ENCODE results near the gene ZNF470. TPM values are rescaled to one million over a fixed set of nuclear protein-coding genes. Genes with fewer than 3 reads are reported as not detected.

ZNF470 gene
- total and polyA plus RNA-seq, 7 donors, result 0.46 to 5.8 (median 4.8) TPM

DNA sequence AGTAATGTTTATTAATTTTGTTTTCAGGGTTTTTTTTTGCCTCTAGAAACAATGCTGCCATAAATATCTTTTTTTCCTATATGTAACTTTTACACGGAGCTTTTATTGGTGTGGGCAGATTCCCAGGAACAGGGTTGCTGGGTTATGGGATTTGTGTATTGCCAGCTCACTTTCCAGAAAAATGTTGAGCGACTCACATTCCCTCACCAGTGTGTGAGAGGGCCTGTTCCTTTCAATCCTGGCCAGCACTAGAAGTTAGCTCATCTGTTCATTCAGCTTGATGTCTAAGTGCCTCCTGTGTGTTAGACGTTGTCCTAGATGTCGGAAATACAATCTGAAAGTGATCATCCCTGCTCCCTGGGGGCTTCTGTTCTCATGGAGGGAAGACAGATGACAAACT lies 30.4 kb downstream of the ZNF470 start:
- Histone ChIP-seq H3K27ac (no peak overlapping the region), H3K4me1 (peaks cover 0 to 19% (median 8%) of the 10 kb centered on the region in 4 donors), H3K36me3 (peaks cover 0 to 24% (median 7%) of the 10 kb centered on the region in 4 donors), H3K9me3 (peaks cover 0 to 12% (median 0%) of the 10 kb centered on the region in 4 donors), H3K4me3 (no peak overlapping the region), H3K27me3 (no peaks in the 10 kb centered on the region)
- 95% methylated on average over 4 of the region's 4 CpGs for WGBS, 2 donors
- TF ChIP-seq POLR2AphosphoS5 (IDR thresholded peaks at IDR 0.05) (no peak), POLR2A (IDR thresholded peaks at IDR 0.05) (no peak), EP300 (IDR thresholded peaks at IDR 0.05) (no peak)
- TF ChIP-seq, protein P1, sequence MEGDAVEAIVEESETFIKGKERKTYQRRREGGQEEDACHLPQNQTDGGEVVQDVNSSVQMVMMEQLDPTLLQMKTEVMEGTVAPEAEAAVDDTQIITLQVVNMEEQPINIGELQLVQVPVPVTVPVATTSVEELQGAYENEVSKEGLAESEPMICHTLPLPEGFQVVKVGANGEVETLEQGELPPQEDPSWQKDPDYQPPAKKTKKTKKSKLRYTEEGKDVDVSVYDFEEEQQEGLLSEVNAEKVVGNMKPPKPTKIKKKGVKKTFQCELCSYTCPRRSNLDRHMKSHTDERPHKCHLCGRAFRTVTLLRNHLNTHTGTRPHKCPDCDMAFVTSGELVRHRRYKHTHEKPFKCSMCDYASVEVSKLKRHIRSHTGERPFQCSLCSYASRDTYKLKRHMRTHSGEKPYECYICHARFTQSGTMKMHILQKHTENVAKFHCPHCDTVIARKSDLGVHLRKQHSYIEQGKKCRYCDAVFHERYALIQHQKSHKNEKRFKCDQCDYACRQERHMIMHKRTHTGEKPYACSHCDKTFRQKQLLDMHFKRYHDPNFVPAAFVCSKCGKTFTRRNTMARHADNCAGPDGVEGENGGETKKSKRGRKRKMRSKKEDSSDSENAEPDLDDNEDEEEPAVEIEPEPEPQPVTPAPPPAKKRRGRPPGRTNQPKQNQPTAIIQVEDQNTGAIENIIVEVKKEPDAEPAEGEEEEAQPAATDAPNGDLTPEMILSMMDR (IDR thresholded peaks at IDR 0.05), result no peak
- intact Hi-C loops (cut with DNase I), result loop anchor here (5.0 to 10.0 kb wide), 3 partner anchors 75 to 203 kb away; partner anchors contain the start of genes ZNF582, ZNF667 and ZNF835
- DNase-seq, result no peak

DNA sequence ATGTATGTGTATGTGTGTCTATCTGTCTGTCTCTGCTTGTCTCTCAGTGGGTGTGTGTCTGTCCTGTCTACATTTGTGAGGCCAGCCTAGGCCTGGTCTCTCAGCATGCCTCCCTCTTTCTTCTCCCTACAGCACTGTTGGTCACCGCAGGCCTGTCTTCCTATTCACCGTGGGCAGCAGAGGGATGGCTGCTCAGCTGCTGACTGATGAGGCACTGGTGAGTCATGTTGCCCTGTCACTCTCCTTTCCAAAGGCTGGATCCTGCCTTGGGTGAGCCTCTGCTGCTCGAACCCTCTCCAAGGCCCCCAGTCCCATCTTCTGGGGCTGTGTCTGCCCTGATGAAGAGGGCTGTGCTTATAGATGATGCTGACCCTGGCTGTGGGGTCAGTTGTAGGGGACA lies 34.1 kb downstream of the ZNF470 start:
- 93 to 96% methylated on average over 3 of the region's 3 CpGs for WGBS, 2 donors
- peaks cover 0 to 27% (median 7%) of the 10 kb centered on the region in 4 donors for H3K36me3 ChIP-seq
- no peak overlapping the region for H3K27ac ChIP-seq
- H3K4me1 ChIP-seq, result peaks cover 0 to 3% (median 2%) of the 10 kb centered on the region in 4 donors
- no peaks in the 10 kb centered on the region for H3K27me3 ChIP-seq
- TF ChIP-seq EP300 (IDR thresholded peaks at IDR 0.05) (no peak), POLR2AphosphoS5 (IDR thresholded peaks at IDR 0.05) (no peak), POLR2A (IDR thresholded peaks at IDR 0.05) (no peak)
- TF ChIP-seq, protein P1 (IDR thresholded peaks at IDR 0.05), result no peak
- no peak for DNase-seq
- intact Hi-C loops (cut with DNase I), result no loop called here
- peaks cover 0 to 27% (median 11%) of the 10 kb centered on the region in 4 donors for H3K9me3 ChIP-seq
- H3K4me3 ChIP-seq, result no peak overlapping the region

DNA sequence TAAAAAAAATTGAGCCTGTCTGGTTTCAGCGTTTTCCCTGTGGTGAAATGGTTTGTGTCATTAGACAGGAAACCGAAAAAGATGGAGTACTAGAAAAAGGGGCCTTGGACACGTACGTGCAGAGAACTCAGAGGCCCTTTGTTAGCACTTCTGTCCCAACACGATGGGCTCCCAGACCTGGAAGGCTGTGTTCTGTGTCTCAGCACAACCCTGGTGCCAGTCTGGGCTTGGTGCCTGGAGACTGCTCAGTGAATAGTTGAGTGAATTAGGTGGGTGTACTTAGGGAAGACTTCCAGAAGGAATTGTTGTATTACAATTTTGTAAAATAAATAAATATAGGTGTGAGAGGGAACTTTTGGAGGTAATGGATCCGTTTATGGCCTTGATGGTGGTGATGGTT lies 36.6 kb downstream of the ZNF470 start:
- TF ChIP-seq EP300 (IDR thresholded peaks at IDR 0.05) (no peak), POLR2AphosphoS5 (IDR thresholded peaks at IDR 0.05) (no peak), POLR2A (IDR thresholded peaks at IDR 0.05) (no peak)
- TF ChIP-seq, protein P1 (IDR thresholded peaks at IDR 0.05), result no peak
- 80 to 85% methylated on average over 6 of the region's 6 CpGs for WGBS, 2 donors
- Histone ChIP-seq H3K27ac (no peak overlapping the region), H3K4me3 (no peak overlapping the region), H3K36me3 (peaks cover 0 to 22% (median 7%) of the 10 kb centered on the region in 4 donors), H3K4me1 (no peaks in the 10 kb centered on the region), H3K27me3 (no peaks in the 10 kb centered on the region), H3K9me3 (peaks cover 0 to 41% (median 15%) of the 10 kb centered on the region in 4 donors)
- DNase-seq, result no peak
- intact Hi-C loops (cut with DNase I), result no loop called here

DNA sequence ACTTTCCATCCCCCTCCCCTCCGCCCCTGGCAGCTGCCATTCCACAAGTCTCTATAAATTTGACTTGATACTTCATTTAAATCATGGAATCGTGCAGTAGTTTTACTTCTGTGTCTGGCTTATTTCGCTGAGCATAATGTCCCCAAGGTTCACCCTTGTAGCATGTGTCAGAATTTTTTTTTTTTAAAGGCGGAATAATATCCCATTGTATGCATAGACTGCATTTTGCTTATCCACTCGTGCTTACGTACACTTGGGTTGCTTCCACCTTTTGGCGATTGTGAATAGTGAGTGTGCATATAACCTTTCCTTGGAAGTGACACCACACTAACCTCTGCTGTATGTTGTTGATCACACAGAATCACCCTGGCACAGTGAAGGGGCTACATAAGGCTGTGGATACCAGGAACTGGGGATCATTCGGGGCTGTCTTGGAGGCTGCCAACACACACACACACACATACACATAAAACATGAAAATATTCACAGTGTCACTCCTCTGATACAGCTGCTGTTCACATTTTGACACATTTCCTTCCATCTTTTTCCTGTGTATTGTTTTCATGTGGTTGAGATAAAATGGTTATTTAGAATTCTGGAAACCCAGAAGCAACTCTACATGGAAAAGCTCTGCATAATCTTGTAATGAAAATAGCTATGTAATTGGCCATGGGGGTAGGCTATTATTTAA lies 41.2 kb downstream of the ZNF470 start:
- 92 to 96% methylated on average over 8 of the region's 8 CpGs for WGBS, 2 donors
- intact Hi-C loops (cut with DNase I), result no loop called here
- no peaks in the 10 kb centered on the region for H3K27me3 ChIP-seq
- peaks cover 0 to under 1% (median 0%) of the 10 kb centered on the region in 4 donors for H3K36me3 ChIP-seq
- H3K4me1 ChIP-seq, result no peaks in the 10 kb centered on the region
- H3K9me3 ChIP-seq, result peaks cover 0 to 61% (median 15%) of the 10 kb centered on the region in 4 donors
- TF ChIP-seq POLR2A (IDR thresholded peaks at IDR 0.05) (no peak), EP300 (IDR thresholded peaks at IDR 0.05) (no peak), POLR2AphosphoS5 (IDR thresholded peaks at IDR 0.05) (no peak)
- TF ChIP-seq, protein P1 (IDR thresholded peaks at IDR 0.05), result no peak
- no peak overlapping the region for H3K27ac ChIP-seq
- no peak overlapping the region for H3K4me3 ChIP-seq
- no peak for DNase-seq
